T-helper 22 cell (primary cell): ENCODE results near the gene TANGO6.
"Not testable (repeated sequence)": the region's sequence is repeated elsewhere in the genome, so short reads cannot be mapped to it uniquely, and the experiment has no call there.

Experiments used
- DNase-seq: peaks from one replicate; pipeline ENCODE4 v3.0.0-alpha.2; 2020; ENCODE audit warnings: low read depth

The TANGO6 gene

GRCh38 chr16:69118468-69118867 lies 275.1 kb downstream of the TANGO6 start:
- no peak for DNase-seq

- no peak for DNase-seq
Observed at GRCh38 chr16:69118994-69119393, 275.7 kb downstream of the TANGO6 start.

DNA sequence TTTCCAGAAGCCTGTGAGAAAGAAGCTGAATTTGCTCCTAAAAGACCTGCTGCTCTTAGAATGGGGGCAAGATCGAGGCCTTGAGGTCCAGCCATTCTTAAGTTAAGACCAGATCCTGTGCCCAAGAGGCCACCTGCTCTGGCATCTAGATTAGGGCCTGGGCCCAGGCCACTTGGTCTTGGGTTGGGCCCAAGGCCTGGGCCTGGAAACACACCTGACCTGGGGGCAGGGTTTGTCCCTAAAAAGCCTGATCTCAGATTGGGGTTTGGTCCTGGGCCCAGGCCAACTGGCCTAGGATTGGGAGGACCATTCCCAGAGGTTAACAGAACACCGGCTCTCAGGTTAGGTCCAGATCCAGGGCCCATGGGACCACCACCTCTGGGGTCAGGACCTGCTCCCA lies 276.2 kb downstream of the TANGO6 start:
- DNase-seq: no peak

- no peak for DNase-seq
Observed at GRCh38 chr16:69120096-69120664, 276.8 kb downstream of the TANGO6 start.

GRCh38 chr16:69123910-69124309 lies 280.6 kb downstream of the TANGO6 start:
- DNase-seq: peak; percentile 39

- not testable (repeated sequence) for DNase-seq
Observed at GRCh38 chr16:69124406-69124805, 281.1 kb downstream of the TANGO6 start.

GRCh38 chr16:69124961-69125360 lies 281.6 kb downstream of the TANGO6 start:
- not testable (repeated sequence) for DNase-seq

- no peak for DNase-seq
Observed at GRCh38 chr16:69126221-69126620, 282.9 kb downstream of the TANGO6 start.

GRCh38 chr16:69126801-69127200 lies 283.5 kb downstream of the TANGO6 start:
- DNase-seq: not testable (repeated sequence)

DNA sequence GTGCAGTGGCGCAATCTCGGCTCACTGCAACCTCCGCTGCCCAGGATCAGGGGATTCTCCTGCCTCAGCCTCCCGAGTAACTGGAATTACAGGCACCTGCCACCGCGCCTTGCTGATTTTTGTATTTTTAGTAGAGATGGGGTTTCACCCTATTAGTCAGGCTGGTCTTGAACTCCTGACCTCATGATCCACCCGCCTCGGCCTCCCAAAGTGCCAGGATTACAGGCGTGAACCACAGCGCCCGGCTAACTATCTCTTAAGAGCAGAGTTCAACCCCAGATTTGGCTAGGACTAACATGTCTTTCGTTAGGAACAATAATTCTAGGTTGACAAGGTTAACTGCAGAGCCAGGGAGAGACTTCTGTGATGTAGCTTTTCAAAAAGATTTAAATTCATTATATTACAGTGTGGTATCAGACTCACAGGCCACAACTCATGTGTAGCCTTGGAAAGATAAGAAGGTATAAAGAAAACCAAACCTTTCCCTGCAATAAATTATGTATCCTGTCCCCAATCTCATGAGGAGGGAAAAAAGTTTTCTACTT lies 284.7 kb downstream of the TANGO6 start:
- DNase-seq: no peak

GRCh38 chr16:69130461-69130860 lies 287.1 kb downstream of the TANGO6 start:
- no peak for DNase-seq

DNA sequence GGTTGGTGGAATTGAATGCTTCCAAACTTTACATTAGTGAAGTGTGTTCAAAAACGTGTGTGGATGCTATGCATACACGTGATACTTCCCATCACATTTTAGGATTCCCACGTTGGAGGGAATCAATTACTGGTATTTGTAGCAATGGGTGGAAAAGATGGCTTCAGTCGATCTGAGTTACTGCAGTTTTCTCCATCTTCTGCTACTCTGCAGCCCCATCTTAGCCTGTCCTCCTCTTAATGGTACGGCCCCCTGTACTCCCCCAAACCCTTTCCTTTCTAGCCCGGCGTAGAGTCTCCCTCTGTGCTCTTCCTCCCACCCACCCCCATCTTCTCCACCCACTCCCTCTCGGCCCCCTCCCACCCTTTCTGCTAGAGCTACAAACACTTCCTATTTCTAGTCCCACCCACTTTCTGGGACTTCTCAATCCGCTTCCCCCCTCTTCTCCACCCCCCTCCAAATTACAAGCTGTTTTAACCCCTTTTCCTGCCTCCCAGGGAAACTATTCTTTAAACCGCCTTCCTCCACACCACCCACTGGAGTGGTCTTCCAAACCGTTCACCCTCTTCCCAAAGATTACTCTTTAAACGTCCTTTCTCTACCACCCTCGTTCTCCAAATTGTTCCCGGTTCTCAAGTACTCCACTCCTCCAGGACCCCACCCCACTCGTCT lies 288.0 kb downstream of the TANGO6 start:
- DNase-seq: no peak

- DNase-seq: peak; percentile 65
Observed at GRCh38 chr16:69131839-69132423, 288.6 kb downstream of the TANGO6 start.

DNA sequence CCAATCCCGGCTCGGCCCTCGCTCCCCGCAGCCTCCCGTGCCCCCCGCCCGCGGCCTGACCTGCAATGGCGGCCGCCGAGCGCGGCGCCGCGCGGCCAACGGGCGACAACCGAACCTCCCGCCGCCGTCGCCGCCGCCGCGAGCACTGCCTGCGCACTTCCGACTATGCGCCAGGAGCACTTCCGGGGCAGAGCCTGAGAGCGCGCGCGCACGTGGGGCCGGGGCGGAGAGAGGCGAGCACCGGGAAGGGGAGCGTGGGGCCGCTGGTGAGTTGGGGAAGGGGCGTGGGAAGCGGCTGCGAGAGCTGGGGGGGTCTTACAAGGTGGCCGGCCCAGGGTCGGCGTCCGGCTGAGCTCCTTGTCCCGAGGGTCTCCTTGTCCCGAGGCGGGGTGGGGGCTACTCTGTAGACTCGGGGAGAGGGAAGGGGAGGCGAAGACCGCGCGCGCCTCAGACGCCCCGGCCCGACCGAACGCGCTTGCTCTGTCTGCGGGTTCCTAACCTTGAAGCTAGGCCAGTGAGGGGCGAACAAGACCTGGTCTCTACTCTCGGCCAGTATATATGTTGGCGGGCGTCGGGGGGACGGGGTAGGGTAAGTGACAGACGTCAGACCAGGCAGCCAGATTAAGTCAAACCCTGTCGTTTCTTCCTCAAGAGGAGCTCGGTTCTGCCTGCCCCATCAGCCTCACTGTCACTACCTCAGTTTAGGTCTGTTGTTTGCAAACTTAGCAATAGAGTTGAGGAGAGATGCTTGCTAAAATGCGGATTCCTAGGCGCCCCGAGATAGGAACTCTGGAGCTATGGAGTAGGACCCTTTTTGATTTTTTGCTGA lies 289.3 kb downstream of the TANGO6 start, which contains the start of the genes CHTF8 and UTP4:
Gene CHTF8 (minus strand): TSS at position 165 of the 829 bp plus-strand sequence. CDS start 11,130 bp downstream, outside the sequence.
Gene UTP4 (plus strand): TSS at position 226 of the 829 bp plus-strand sequence. CDS start 811 bp downstream, outside the sequence.
- peak; percentile 79 for DNase-seq

DNA sequence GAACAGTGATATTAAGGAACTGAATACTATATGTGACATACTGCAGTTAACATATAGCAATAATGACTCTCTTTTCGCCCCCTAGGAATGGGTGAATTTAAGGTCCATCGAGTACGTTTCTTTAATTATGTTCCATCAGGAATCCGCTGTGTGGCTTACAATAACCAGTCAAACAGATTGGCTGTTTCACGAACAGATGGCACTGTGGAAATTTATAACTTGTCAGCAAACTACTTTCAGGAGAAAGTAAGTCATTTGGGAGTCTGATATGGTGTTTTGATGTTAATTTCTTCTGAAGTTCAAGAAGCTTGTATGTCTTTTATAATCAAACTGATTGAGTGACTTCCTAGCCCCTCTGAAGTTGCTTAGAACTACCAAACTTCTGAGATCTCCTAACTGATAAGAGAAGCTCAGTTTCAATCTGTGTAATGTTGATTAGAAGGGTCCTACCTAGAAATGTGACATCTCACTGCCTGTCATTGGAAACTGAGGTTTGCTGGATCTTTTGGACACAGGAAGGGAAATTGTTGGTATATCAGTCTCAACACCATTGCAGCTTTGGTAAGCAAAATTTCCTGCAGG lies 290.1 kb downstream of the TANGO6 start:
- DNase-seq: no peak
